ENCODE data around the gene PPP1R12B. TPM values are rescaled to one million over a fixed set of nuclear protein-coding genes. Genes with fewer than 3 reads are reported as not detected.
"Not testable (repeated sequence)": the region's sequence is repeated elsewhere in the genome, so short reads cannot be mapped to it uniquely, and the experiment has no call there.

The PPP1R12B gene
- total and polyA plus RNA-seq, 2 donors (not counting 3 experiments of a cell fraction or from before 2014, with no cell fraction given), result 8.4 to 11.5 TPM

DNA sequence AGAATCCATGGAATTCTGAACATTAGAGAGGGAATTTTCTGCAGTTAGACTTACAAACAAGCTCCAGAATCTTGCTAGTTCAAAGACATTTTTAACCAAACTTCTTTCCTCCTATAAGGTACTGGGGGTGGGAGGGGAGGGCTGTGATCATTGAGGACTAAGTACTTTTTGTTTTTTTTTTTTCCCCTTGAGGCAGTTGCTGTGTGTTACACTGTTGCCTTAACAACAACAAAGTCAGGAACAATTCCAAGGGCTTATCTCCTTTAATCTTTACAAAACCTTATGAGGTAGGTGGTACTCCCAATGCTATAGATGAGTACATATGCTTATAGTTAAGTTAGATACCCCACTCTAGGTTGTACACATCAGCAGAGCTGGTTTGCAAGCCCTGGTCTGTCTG lies 62.9 kb downstream of the PPP1R12B start:
- TF ChIP-seq MYC (IDR thresholded peaks at IDR 0.05; ENCODE audit: low read depth, low read length), result no peak
- TF ChIP-seq JUN (IDR thresholded peaks at IDR 0.05; ENCODE audit: borderline replicate concordance, insufficient read depth, insufficient read length, low read depth), result no peak
- Histone ChIP-seq H4K20me1 (replicated peaks; ENCODE audit: control insufficient read depth, extremely low read depth, insufficient read depth, low read length) (no peaks in the 10 kb centered on the region), H3K27ac (ENCODE audit: insufficient read depth, low read depth, low read length) (no peak overlapping the region), H3K4me1 (ENCODE audit: control insufficient read depth, extremely low read depth, insufficient read depth, low read length) (no peaks in the 10 kb centered on the region), H3K36me3 (ENCODE audit: control insufficient read depth in 2 of 2, extremely low read depth in 1 of 2, insufficient read depth in 2 of 2, low read length in 2 of 2) (no peaks in the 10 kb centered on the region), H2AFZ (ENCODE audit: low read depth, low read length) (no peak overlapping the region), H3K9me3 (replicated peaks; ENCODE audit: control insufficient read depth, insufficient read depth, low read length) (no peaks in the 10 kb centered on the region), H3K27me3 (ENCODE audit: control insufficient read depth in 2 of 2, insufficient read depth in 2 of 2, low read length in 2 of 2) (no peaks in the 10 kb centered on the region), H3K9me1 (replicated peaks; ENCODE audit: control insufficient read depth, extremely low read depth, insufficient read depth, low read length) (no peaks in the 10 kb centered on the region), H3K4me2 (ENCODE audit: insufficient read depth, low read length) (no peak overlapping the region), H3K79me2 (ENCODE audit: control insufficient read depth, insufficient read depth, low read length) (no peaks in the 10 kb centered on the region), H3K4me3 (replicated peaks in 1 of 3; ENCODE audit: insufficient read depth in 1 of 3, low read depth in 1 of 3, low read length in 3 of 3) (no peak overlapping the region), H3K9ac (replicated peaks; ENCODE audit: extremely low read depth, insufficient read depth, low read length) (no peak overlapping the region)
- dilution Hi-C loops (cut with MboI; ENCODE audit: extremely low pct_ligation_motif_present, low sequenced_read_pairs), result no loop called here
- ChIA-PET CTCF (interaction anchor here (0.7 to 1.1 kb wide), 2 partner anchors 191 to 218 kb away, joined by 3 read pairs; partner anchors contain the start of gene LGR6), POLR2A (no interaction called here)
- BruUV-seq (replicated peaks), result no TSS peak
- FAIRE-seq, result no peak
- DNase-seq (ENCODE audit: low read depth, low spot score), result no peak
- intact Hi-C loops (cut with micrococcal nuclease), result no loop called here

DNA sequence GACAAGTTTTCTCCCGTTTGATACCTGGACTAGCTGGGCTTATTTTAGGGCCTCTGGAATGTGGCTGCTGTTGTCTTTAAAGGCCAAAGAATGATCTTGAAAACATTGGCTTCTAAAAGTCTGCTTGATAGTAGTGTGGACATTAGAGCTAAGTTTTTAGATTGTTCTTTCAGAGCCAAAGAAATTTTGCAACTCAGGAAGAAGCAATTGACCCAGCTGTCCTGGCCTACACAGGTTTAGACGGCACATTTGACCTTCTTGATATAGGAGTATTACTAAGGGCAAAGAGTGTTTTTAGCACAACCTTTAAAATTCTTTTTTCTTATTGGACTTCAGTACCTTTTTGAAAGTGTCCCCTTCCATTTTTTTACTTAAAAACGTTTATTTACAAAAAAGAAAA lies 63.9 kb downstream of the PPP1R12B start:
- intact Hi-C loops (cut with micrococcal nuclease); H3K9me3 ChIP-seq (replicated peaks; ENCODE audit: control insufficient read depth, insufficient read depth, low read length); H3K9ac ChIP-seq (replicated peaks; ENCODE audit: extremely low read depth, insufficient read depth, low read length); H3K9me1 ChIP-seq (replicated peaks; ENCODE audit: control insufficient read depth, extremely low read depth, insufficient read depth, low read length); H3K4me2 ChIP-seq (ENCODE audit: insufficient read depth, low read length); H2AFZ ChIP-seq (ENCODE audit: low read depth, low read length); BruUV-seq (replicated peaks); H3K27me3 ChIP-seq (ENCODE audit: control insufficient read depth in 2 of 2, insufficient read depth in 2 of 2, low read length in 2 of 2); H3K4me1 ChIP-seq (ENCODE audit: control insufficient read depth, extremely low read depth, insufficient read depth, low read length); H3K27ac ChIP-seq (ENCODE audit: insufficient read depth, low read depth, low read length); H3K79me2 ChIP-seq (ENCODE audit: control insufficient read depth, insufficient read depth, low read length); dilution Hi-C loops (cut with MboI; ENCODE audit: extremely low pct_ligation_motif_present, low sequenced_read_pairs); DNase-seq (ENCODE audit: low read depth, low spot score); POLR2A ChIA-PET; H3K36me3 ChIP-seq (ENCODE audit: control insufficient read depth in 2 of 2, extremely low read depth in 1 of 2, insufficient read depth in 2 of 2, low read length in 2 of 2); FAIRE-seq; H4K20me1 ChIP-seq (replicated peaks; ENCODE audit: control insufficient read depth, extremely low read depth, insufficient read depth, low read length); CTCF ChIA-PET; H3K4me3 ChIP-seq (replicated peaks in 1 of 3; ENCODE audit: insufficient read depth in 1 of 3, low read depth in 1 of 3, low read length in 3 of 3): not testable (repeated sequence)
